Osteoblast (primary cell): ENCODE results near the gene NDUFV2. TPM values are rescaled to one million over a fixed set of nuclear protein-coding genes. Genes with fewer than 3 reads are reported as not detected.
"Not testable (repeated sequence)": the region's sequence is repeated elsewhere in the genome, so short reads cannot be mapped to it uniquely, and the experiment has no call there.

Experiments
- DNase-seq: peaks from one replicate; pipeline ENCODE4 v3.0.0; 2011; ENCODE audit warnings: low spot score, mixed read lengths; ENCODE audit not compliant: insufficient read length; ENCODE audit errors: missing footprints
- H2AFZ ChIP-seq: 2 replicates; pipeline ENCODE4 v1.6.0; 2011; ENCODE audit warnings: mild to moderate bottlenecking, low read length
- H3K27ac ChIP-seq: 2 replicates; pipeline ENCODE4 v1.5.1; 2011; ENCODE audit warnings: mild to moderate bottlenecking, low read depth, low read length, moderate library complexity
- H3K27me3 ChIP-seq: 2 replicates; pipeline ENCODE4 v1.6.0; 2012; ENCODE audit warnings: mild to moderate bottlenecking, control low read depth, inconsistent platforms, low read length, moderate library complexity; ENCODE audit not compliant: insufficient read depth
- H3K36me3 ChIP-seq: 2 replicates; pipeline ENCODE4 v1.5.1; 2011; ENCODE audit warnings: mild to moderate bottlenecking, low read length, control low read depth, moderate library complexity; ENCODE audit not compliant: insufficient read depth
- H3K4me1 ChIP-seq: 2 replicates; pipeline ENCODE4 v1.5.1; 2011; ENCODE audit warnings: mild to moderate bottlenecking, low read length, control low read depth, moderate library complexity; ENCODE audit not compliant: insufficient read depth
- H3K4me2 ChIP-seq: 2 replicates; pipeline ENCODE4 v1.6.0; 2011; ENCODE audit warnings: mild to moderate bottlenecking, low read length; ENCODE audit not compliant: insufficient read depth
- H3K4me3 ChIP-seq: fragments of 200-600 bp; sonication (generic); 3 replicates; pipeline ENCODE4 v1.5.1; 2012; ENCODE audit warnings: mild to moderate bottlenecking, low read length, inconsistent platforms; ENCODE audit not compliant: insufficient read depth
- H3K79me2 ChIP-seq: 2 replicates; pipeline ENCODE4 v1.6.0; 2012; ENCODE audit warnings: mild to moderate bottlenecking, low read length, control low read depth, inconsistent platforms; ENCODE audit not compliant: insufficient read depth
- H3K9me3 ChIP-seq: 2 replicates; pipeline ENCODE4 v1.5.1; 2011; ENCODE audit warnings: low read depth, low read length, control low read depth
- H4K20me1 ChIP-seq: 2 replicates; pipeline ENCODE4 v1.6.0; 2012; ENCODE audit warnings: mild to moderate bottlenecking, low read length, control low read depth; ENCODE audit not compliant: insufficient read depth
- total RNA-seq: library from RNA; depleted of rRNA; stranded (reverse); fragments of >200 nt; gene quantifications from 2 replicates; pipeline ENCODE4 v1.2.3, GENCODE V29; 2012
- TF ChIP-seq, protein P1 (sequence below): IDR thresholded peaks from 2 replicates; pipeline ENCODE4 v1.5.1; 2011; ENCODE audit warnings: mild to moderate bottlenecking, low read depth, low read length, moderate library complexity; ENCODE audit errors: extremely low read depth

The NDUFV2 gene
- total RNA-seq, 1 donor: 95.9 TPM

DNA sequence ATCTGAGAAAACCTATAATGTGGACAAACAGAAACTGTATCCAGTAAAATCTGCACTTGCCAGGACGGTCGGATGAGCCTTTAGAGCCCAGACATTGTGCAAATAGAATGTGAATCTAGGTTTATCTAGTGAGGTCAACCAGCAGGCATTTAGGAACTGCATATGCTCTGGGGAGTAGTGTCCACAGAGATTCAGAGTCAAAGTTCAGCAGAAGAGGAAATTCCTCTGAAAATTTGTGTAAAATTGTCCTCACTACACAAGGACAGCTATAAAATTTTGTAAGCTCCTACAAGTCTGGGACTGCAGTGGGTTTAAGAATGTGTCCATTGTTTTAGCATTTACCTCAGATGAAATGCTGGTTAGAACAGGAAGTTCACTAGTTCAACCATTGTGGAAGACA is 9.8 kb upstream of the NDUFV2 start:
- peak overlapping the region; percentile 45 for H3K27ac ChIP-seq
- no peak overlapping the region for H3K4me3 ChIP-seq
- H3K4me1 ChIP-seq: peaks cover 27% of the 10 kb centered on the region
- H3K4me2 ChIP-seq: peak overlapping the region; percentile 37
- H3K79me2 ChIP-seq: no peaks in the 10 kb centered on the region
- peak overlapping the region; percentile 60 for H2AFZ ChIP-seq
- no peaks in the 10 kb centered on the region for H3K36me3 ChIP-seq
- no peaks in the 10 kb centered on the region for H3K27me3 ChIP-seq
- TF ChIP-seq, protein P1, sequence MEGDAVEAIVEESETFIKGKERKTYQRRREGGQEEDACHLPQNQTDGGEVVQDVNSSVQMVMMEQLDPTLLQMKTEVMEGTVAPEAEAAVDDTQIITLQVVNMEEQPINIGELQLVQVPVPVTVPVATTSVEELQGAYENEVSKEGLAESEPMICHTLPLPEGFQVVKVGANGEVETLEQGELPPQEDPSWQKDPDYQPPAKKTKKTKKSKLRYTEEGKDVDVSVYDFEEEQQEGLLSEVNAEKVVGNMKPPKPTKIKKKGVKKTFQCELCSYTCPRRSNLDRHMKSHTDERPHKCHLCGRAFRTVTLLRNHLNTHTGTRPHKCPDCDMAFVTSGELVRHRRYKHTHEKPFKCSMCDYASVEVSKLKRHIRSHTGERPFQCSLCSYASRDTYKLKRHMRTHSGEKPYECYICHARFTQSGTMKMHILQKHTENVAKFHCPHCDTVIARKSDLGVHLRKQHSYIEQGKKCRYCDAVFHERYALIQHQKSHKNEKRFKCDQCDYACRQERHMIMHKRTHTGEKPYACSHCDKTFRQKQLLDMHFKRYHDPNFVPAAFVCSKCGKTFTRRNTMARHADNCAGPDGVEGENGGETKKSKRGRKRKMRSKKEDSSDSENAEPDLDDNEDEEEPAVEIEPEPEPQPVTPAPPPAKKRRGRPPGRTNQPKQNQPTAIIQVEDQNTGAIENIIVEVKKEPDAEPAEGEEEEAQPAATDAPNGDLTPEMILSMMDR: no peak
- H3K9me3 ChIP-seq: no peaks in the 10 kb centered on the region
- DNase-seq: peak; percentile 23
- H4K20me1 ChIP-seq: no peaks in the 10 kb centered on the region

DNA sequence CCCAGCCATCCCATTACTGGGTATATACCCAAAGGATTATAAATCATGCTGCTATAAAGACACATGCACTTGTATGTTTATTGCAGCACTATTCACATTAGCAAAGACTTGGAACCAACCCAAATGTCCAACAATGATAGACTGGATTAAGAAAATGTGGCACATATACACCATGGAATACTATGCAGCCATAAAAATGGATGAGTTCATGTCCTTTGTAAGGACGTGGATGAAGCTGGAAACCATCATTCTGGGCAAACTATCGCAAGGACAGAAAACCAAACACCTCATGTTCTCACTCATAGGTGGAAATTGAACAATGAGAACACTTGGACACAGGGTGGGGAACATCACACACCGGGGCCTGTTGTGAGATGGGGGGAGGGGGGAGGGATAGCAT is 9.4 kb upstream of the NDUFV2 start:
- not testable (repeated sequence) for H3K27ac ChIP-seq, H2AFZ ChIP-seq, H4K20me1 ChIP-seq, H3K4me3 ChIP-seq, H3K36me3 ChIP-seq, DNase-seq, H3K9me3 ChIP-seq, H3K27me3 ChIP-seq, H3K79me2 ChIP-seq
- peaks cover 27% of the 10 kb centered on the region for H3K4me1 ChIP-seq
- H3K4me2 ChIP-seq: peak overlapping the region; percentile 37

DNA sequence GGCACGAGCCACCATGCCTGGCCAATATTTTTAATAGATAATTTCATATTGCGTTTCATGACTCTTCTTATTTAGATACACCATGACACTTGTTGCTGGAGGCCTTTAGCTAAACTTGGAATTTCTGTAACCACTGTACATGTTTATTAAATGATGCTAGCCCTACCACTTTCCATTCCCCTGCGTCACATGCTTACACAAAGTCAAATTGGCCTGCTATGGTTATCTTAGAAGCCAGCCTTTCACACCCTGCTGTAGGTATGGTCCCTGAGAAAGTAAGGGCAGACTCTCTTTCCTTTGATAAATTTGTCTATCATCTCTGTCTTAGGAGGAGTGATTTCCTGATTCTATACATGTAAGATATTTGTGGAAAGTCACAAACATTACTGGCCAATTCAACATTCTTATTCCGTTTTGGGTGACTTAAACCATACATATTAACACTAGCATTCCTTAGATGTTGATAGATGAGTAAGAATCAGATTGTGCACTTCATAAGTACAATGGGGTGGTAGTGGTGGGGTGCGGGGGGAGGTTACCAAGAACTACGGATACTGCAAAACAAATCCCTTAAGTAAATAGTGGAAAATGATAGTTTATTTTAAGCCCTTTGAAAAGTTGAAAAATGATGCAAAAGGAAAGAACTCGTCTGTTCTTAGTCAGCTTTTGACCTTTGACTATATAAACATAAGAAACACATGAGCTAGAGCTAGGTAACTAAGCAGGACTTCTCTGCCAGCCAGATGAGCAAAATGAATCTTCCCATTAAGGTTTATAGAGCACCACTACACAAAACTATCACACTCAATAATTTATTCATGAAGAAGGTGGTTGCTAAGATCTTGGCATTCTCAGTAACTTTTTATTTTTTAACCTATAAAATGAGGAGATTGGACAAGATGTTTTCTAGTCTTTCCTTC is 7.9 kb upstream of the NDUFV2 start:
- Histone ChIP-seq H3K79me2 (no peaks in the 10 kb centered on the region), H3K4me2 (peak overlapping the region; percentile 73), H3K27me3 (no peaks in the 10 kb centered on the region), H3K36me3 (no peaks in the 10 kb centered on the region), H3K9me3 (no peaks in the 10 kb centered on the region), H4K20me1 (no peaks in the 10 kb centered on the region), H3K27ac (peak overlapping the region; percentile 98), H3K4me1 (peaks cover 27% of the 10 kb centered on the region), H2AFZ (peak overlapping the region; percentile 64), H3K4me3 (no peak overlapping the region)
- TF ChIP-seq, protein P1: no peak
- peak; percentile 72 for DNase-seq

DNA sequence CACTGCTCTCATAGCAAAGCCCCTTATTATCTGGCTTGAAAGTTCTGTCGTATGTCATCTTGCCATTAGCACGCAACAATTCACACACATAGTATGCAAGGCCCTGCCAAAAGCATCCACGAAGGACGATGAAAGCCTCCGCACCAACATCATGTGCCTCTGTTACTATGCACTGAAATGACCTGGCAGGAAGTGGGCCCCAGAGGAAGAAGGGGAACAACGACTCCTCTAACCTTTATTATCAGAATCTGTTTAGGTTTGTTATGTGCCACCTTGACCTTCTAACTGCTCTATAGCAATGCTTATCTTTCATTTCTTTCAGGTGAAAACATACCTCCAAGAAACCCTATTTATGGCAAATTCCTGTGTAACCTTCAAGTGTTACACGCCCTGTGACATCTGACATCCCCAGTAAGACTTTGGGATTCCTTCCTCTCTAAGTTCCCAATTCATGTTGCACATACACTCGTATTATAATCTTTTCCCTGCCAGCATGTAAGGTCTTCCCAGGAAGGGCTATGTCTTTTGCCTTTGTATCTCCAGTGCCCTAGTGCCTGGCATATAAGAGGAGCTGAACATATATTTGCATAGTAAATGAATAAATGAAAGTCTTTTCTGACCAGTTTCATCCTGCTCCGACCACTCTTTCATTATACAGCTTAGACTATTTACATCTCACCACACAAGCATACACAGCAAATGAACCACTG is 7.0 kb upstream of the NDUFV2 start:
- Histone ChIP-seq H3K4me1 (peaks cover 27% of the 10 kb centered on the region), H3K79me2 (no peaks in the 10 kb centered on the region), H4K20me1 (no peaks in the 10 kb centered on the region), H2AFZ (peak overlapping the region; percentile 55), H3K4me2 (peak overlapping the region; percentile 73), H3K27me3 (no peaks in the 10 kb centered on the region), H3K4me3 (no peak overlapping the region), H3K36me3 (no peaks in the 10 kb centered on the region), H3K27ac (peak overlapping the region; percentile 98), H3K9me3 (no peaks in the 10 kb centered on the region)
- TF ChIP-seq, protein P1: no peak
- DNase-seq: no peak
